GM21381 (cell line): ENCODE results near the gene CLMP.

Experiments
- ATAC-seq: cut with Tn5 transposase; IDR thresholded peaks from one replicate; pipeline ENCODE4 v1.9.1; 2021; ENCODE audit warnings: mild to moderate bottlenecking, moderate library complexity; ENCODE audit not compliant: unreplicated experiment

CLMP gene

DNA sequence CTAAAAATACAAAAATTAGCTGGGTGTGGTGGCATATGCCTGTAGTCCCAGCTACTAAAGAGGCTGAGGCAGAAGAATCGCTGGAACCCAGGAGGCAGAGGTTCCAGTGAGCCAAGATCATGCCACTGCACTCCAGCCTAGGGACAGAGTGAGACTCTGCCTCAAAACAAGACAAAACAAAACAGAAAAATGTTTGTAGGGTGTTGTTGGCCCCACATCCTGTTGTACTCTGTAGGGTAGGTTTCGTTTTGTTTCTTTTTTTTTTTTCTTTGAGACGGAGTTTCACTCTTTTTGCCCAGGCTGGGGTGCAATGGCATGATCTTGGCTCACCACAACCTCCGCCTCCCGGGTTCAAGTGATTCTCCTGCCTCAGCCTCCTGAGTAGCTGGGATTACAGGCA is 107.4 kb downstream of the CLMP start:
- ATAC-seq, result peak; percentile 96

GRCh38 chr11:123086305-123086704 is 108.7 kb downstream of the CLMP start:
- no peak for ATAC-seq

GRCh38 chr11:123085497-123085896 is 109.6 kb downstream of the CLMP start:
- no peak for ATAC-seq

GRCh38 chr11:123084454-123084853 is 110.6 kb downstream of the CLMP start:
- no peak for ATAC-seq

GRCh38 chr11:123083623-123084029 is 111.4 kb downstream of the CLMP start:
- no peak for ATAC-seq

DNA sequence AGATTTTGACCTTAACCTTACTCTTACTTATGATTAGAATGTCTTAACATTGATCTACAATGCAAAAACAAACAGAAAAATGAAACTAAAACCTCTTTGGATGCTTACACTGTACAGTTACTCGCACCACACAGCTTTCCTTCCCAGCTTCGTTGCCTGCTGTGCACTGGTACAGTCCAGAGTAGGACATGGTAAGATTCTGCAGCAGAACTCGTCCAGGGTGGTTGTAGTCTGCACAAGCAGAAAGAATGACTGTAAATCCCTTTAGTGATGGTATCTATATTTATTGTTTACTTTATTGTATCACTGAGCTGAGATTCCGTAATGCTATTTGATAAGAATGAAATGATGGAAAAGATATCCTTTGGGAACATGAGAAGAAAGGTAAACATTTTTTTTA is 112.1 kb downstream of the CLMP start:
- no peak for ATAC-seq

- ATAC-seq, result no peak
Measured at GRCh38 chr11:123080015-123080414, 115.0 kb downstream of the CLMP start.

GRCh38 chr11:123076484-123076883 is 118.6 kb downstream of the CLMP start:
- no peak for ATAC-seq

- no peak for ATAC-seq
Measured at GRCh38 chr11:123073343-123074057, 121.5 kb downstream of the CLMP start.

GRCh38 chr11:123072762-123073161 is 122.3 kb downstream of the CLMP start:
- ATAC-seq, result no peak

DNA sequence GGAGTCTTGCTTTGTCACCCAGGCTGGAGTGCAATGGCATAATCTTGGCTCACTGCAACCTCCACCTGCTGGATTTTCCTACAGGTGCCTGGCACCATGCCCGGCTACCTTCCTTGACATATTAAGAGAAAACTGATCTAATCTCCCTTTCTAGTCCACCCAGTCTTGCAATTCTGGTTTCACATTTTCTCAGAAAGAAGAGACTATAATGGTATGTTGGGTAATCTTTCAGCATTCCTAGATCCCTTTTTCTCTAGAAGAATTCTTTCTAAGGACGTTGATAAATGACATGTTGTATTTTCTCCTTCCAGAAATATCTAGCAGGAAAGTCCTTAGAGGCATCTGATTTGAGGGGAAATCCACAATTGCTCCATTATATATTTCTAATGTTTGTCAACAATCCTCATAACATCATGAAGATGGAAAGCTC is 122.7 kb downstream of the CLMP start:
- ATAC-seq, result no peak

DNA sequence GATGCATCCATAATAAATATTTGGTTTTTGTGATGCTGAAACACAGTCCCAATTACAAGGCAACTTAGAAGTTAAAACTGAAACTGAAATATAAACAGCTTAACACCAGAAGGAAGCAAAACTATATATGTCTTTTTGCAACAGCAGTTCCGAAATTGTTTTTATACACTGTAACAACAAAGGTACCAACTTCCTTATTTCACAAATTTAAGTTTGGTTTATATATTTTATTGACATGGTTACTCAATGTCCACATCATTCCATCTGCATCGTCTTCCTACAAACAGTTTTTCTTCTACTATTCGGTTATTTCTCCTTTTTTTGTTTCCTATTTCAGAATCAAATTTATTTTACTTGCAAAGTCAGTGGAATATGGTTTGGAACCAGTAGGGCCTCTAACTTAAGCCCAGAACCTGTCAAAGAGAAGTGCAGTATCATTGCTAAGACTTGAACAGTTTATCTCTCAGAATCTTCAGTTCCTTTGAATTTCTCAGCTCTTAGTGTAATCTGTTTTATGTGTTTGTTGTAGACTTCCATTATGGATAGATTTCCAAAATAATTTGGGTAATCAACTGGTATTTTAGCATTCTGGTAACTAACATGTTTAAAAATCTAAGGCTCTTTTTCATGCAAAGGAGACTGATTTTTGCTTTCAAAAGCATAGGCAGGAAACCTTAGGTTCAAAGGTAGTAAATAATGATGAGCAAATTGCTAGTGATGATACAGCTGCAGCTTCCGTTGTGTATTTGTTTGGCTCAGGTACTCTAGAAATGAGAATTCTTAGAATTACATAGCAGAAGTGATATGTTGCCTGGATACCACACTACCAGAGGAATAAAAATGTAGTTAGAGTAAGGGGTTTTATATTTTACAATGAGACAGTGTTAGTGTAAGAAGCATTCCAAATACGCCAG is 124.9 kb downstream of the CLMP start:
- ATAC-seq, result peak; percentile 54

- no peak for ATAC-seq
Measured at GRCh38 chr11:123065621-123066020, 129.4 kb downstream of the CLMP start.

- ATAC-seq, result no peak
Measured at GRCh38 chr11:123063826-123064657, 131.0 kb downstream of the CLMP start.

DNA sequence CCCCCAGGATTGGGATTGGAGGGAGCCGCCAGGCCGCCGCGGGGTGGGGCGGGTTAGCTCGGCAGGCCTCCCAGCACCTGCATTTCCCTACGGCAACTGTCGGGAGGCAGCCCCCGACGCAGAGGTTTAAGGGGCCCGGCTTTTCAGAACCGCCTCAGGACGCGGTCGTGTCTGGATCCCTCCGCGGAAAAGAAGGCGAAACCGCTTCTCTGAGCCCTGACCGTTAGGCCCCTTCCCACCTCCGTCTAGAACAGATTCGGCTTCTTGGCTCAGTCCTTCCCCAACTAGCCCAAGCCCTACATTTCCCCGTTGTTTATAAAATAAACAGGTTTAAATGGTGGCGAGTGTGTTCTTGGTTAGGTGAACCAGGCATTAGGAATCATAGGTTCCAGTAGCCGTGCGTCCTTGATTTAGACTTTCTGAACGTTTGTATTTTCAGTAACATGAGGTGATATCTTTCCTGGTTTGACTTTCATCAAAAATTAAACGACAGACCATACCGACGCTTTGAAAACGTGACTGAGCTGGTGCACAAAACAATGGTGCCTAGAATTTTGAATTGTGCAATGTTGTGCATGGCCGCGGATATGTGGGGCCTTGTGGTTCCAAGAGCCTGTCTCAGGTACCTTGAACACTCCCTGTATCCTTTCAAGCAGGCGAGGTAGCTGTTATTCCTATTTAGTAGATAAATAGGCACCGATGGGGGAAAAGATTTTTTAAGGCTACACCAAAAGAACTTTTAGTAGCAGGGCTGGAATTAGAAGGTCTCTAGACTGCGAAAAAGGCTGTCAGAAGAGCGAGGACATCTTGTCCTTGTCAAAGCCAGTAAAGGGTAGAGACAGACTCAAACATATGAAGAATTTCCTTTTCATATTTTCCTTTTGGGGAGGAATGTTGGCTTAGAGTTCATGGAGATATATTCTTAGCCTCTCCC is 131.9 kb downstream of the CLMP start:
- ATAC-seq, result peak; percentile 1

GRCh38 chr11:123062158-123062891 is 132.7 kb downstream of the CLMP start:
- peak; percentile 88 for ATAC-seq

DNA sequence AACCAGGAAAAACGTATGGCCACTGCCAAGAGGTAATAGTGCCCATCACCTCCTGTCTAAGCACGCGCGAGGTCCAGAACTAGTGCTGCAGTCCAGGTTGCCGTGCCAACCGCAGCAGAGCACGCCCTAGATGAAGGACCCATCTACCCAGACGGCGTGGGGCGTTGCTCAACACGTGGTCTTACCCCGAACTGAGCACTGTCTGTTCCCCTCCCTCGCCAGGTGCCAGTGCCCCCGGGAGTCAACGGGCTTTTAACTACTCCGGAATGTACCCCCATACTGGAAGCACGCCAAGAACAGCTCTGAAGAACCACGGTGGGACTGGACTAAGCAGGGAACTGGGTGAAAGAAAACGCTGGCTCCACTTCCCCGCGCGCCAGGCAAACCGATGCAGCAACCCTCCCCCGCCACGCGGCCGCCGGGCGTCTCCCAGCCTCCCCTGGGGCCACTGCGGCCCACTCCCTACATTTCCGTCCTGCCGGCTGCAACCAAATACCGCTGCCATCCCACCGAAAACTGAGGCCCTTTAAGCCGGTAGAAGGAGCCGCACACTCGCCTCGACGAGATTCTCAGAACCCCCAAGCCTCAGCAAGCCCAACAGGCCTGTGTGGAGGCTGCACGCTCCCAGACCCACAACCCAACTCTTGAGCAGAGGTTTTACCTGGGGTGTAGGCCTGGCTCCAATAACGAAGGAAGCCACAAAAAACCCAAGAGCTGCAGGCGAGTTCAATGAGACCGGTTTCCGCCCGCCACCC is 133.5 kb downstream of the CLMP start, which contains the start of gene HSPA8:
Gene HSPA8, minus strand, starts transcription at position 734 of the 755 bp plus-strand sequence. CDS start 812 bp downstream, outside the sequence.
- ATAC-seq, result peak; percentile 14

DNA sequence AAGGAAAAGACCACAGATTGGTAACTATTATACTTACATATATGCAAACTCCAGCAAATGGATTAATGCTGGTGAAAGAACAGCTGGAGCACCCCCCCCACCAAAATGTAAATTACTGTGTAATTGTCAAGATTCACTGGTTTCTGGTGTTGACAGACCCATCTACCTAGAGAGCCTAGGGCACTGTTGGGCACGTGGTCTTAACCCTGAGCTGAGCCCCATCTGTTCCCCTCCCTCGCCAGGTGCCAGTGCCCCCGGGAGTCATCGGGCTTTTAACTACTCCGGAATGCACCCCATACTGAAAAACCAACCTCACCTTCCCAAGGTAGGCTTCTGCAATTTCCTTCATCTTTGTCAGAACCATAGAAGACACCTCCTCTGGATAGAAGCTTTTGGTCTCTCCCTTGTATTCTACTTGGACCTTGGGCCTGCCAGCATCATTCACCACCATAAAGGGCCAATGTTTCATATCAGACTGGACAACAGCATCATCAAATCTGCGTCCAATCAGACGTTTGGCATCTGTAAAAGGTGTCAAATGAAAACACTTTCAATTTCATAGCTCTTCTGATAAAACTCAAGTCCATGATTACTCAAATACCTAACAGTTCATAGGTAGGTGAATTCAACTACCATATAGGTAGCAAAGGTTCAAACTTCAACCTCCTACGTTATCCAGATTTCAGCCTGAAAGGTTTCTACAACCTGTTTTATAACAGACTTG is 134.6 kb downstream of the CLMP start:
- no peak for ATAC-seq
